Amygdala (tissue), 56 donors: ENCODE measurements around the gene MALAT1.
A peak's percentile ranks its signal among the peaks of the same experiment; 100 is the strongest.
"Not testable (repeated sequence)": the region's sequence is repeated elsewhere in the genome, so short reads cannot be mapped to it uniquely, and the experiment has no call there.

Source experiments
- DNase-seq, 56 donors: peaks; one replicate each; lab custom pipeline; 2025; lab: John Stamatoyannopoulos, UW

Gene MALAT1

GRCh38 chr11:65497141-65498041 is 1.5 kb upstream of the MALAT1 start:
- peak; percentile 71 to 100 (median 98) for DNase-seq

- peak in 16 of 56 donors; percentile 28 to 69 (median 54) for DNase-seq
Observed at GRCh38 chr11:65498042-65498726, 661 bp upstream of the MALAT1 start.

GRCh38 chr11:65498727-65498976 is 193 bp upstream of the MALAT1 start:
- DNase-seq, result no peak

- no peak for DNase-seq
Observed at GRCh38 chr11:65499713-65500386, 1.0 kb downstream of the MALAT1 start.

GRCh38 chr11:65500387-65501185 is 1.7 kb downstream of the MALAT1 start:
- peak in 13 of 56 donors; percentile 21 to 62 (median 42) for DNase-seq

- no peak for DNase-seq
Observed at GRCh38 chr11:65501186-65501471, 2.3 kb downstream of the MALAT1 start.

GRCh38 chr11:65501472-65502273 is 2.8 kb downstream of the MALAT1 start:
- DNase-seq, result no peak

- DNase-seq, result no peak
Observed at GRCh38 chr11:65502274-65502554, 3.4 kb downstream of the MALAT1 start.

GRCh38 chr11:65502555-65503367 is 3.9 kb downstream of the MALAT1 start:
- DNase-seq, result peak in 1 of 56 donors; percentile 39

- no peak for DNase-seq
Observed at GRCh38 chr11:65503368-65503948, 4.6 kb downstream of the MALAT1 start.

- no peak for DNase-seq
Observed at GRCh38 chr11:65503949-65504673, 5.3 kb downstream of the MALAT1 start.

GRCh38 chr11:65504674-65505465 is 6.0 kb downstream of the MALAT1 start:
- DNase-seq, result peak in 1 of 56 donors; percentile 54

GRCh38 chr11:65505466-65506289 is 6.8 kb downstream of the MALAT1 start:
- DNase-seq, result peak in 5 of 56 donors; percentile 15 to 54 (median 25)

- peak in 2 of 56 donors; percentile 22 to 45 for DNase-seq
Observed at GRCh38 chr11:65506290-65506771, 7.5 kb downstream of the MALAT1 start.

GRCh38 chr11:65506772-65507505 is 8.1 kb downstream of the MALAT1 start:
- DNase-seq, result peak in 12 of 56 donors; percentile 30 to 88 (median 56)

- not testable (repeated sequence) for DNase-seq
Observed at GRCh38 chr11:65512311-65512710, 13.5 kb downstream of the MALAT1 start.
